ENCODE results near the gene ACTR10.

ACTR10 gene

DNA sequence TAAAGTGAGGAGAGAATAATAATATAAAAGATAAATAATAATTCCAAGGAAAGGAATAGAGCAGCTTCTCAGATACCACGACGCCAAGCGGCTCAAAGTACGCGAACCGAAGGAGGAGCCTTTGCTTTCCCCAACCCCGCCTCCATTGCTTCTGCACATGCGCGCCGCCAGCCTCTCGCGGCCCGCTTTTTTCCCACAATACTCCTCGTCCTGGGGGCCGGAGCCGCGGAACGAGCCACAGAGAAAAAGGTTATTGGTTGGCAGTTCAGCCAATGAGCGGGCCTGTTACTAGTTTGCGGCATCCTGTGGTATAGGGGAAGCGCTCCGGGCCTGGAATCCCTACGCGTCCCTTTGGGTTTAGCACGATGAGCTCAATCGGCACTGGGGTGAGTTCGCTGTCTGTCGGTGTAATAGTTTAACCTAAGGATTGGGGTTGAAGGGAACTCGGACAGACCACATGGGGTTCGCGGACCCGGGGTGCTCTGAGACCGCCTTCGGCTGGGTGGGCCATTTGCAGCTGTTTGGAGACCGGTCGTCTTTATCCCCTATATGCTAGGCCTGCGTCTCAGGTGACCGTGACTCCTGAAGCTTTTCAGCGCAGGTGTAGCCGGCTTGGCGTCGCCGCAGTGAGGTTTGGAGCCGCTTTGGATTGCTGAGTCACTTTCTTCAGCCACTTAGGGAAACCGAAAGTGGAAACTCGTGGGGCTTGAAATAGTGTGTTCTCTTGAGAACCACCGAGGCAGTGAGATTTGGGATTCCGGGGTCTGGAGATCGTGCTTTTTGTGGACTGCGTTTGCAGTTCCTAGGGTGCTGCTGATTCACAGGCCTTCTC lies 44.8 kb downstream of the ACTR10 start, which contains the start of gene PSMA3 (continued):
- TF ChIP-seq REST (tag by site-specific recombination; IDR thresholded peaks at IDR 0.05) = no peak
- TF ChIP-seq ZNF76 (tag by site-specific recombination; IDR thresholded peaks at IDR 0.05; ENCODE audit: borderline replicate concordance, low read depth) = peak; percentile 84
- peak; percentile 77 for TF ChIP-seq PRDM1 (tag by site-specific recombination; IDR thresholded peaks at IDR 0.05)
- TF ChIP-seq CTCF (tag by site-specific recombination; IDR thresholded peaks at IDR 0.05) = no peak
- peak; percentile 64; the same call in 1 of the 2 replicates for TF ChIP-seq ZBTB17 (tag by site-specific recombination; IDR thresholded peaks at IDR 0.05)
- no peak for TF ChIP-seq ZNF138 (tag by site-specific recombination; IDR thresholded peaks at IDR 0.05; ENCODE audit: borderline replicate concordance)
- TF ChIP-seq MEIS1 (CRISPR knock-in tag; IDR thresholded peaks at IDR 0.05; ENCODE audit: borderline replicate concordance) = no peak
- no peak for TF ChIP-seq ZNF132 (tag by site-specific recombination; IDR thresholded peaks at IDR 0.05; ENCODE audit: borderline replicate concordance)
- peak; percentile 69 for TF ChIP-seq SP2 (tag by site-specific recombination; IDR thresholded peaks at IDR 0.05)
- 0 out of 2 replicates have a peak, but pooled peaks have one; percentile 18 for TF ChIP-seq SP7 (tag by site-specific recombination; IDR thresholded peaks at IDR 0.05)
- TF ChIP-seq IKZF3 (tag by site-specific recombination; IDR thresholded peaks at IDR 0.05) = peak; percentile 36; the same call in 1 of the 2 replicates
- TF ChIP-seq, protein P1, sequence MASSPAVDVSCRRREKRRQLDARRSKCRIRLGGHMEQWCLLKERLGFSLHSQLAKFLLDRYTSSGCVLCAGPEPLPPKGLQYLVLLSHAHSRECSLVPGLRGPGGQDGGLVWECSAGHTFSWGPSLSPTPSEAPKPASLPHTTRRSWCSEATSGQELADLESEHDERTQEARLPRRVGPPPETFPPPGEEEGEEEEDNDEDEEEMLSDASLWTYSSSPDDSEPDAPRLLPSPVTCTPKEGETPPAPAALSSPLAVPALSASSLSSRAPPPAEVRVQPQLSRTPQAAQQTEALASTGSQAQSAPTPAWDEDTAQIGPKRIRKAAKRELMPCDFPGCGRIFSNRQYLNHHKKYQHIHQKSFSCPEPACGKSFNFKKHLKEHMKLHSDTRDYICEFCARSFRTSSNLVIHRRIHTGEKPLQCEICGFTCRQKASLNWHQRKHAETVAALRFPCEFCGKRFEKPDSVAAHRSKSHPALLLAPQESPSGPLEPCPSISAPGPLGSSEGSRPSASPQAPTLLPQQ (tag by site-specific recombination; IDR thresholded peaks at IDR 0.05) = 0 out of 2 replicates have a peak, but pooled peaks have one; percentile 21
- TF ChIP-seq ZFP37 (tag by site-specific recombination; IDR thresholded peaks at IDR 0.05) = no peak
- TF ChIP-seq ZNF707 (tag by site-specific recombination; IDR thresholded peaks at IDR 0.05) = no peak
- TF ChIP-seq ZBTB48 (tag by site-specific recombination; IDR thresholded peaks at IDR 0.05) = peak; percentile 41; the same call in 1 of the 2 replicates
- TF ChIP-seq, protein P2, sequence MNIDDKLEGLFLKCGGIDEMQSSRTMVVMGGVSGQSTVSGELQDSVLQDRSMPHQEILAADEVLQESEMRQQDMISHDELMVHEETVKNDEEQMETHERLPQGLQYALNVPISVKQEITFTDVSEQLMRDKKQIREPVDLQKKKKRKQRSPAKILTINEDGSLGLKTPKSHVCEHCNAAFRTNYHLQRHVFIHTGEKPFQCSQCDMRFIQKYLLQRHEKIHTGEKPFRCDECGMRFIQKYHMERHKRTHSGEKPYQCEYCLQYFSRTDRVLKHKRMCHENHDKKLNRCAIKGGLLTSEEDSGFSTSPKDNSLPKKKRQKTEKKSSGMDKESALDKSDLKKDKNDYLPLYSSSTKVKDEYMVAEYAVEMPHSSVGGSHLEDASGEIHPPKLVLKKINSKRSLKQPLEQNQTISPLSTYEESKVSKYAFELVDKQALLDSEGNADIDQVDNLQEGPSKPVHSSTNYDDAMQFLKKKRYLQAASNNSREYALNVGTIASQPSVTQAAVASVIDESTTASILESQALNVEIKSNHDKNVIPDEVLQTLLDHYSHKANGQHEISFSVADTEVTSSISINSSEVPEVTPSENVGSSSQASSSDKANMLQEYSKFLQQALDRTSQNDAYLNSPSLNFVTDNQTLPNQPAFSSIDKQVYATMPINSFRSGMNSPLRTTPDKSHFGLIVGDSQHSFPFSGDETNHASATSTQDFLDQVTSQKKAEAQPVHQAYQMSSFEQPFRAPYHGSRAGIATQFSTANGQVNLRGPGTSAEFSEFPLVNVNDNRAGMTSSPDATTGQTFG (tag by site-specific recombination; IDR thresholded peaks at IDR 0.05; ENCODE audit: borderline replicate concordance) = no peak
- no peak for TF ChIP-seq ZNF777 (tag by site-specific recombination; IDR thresholded peaks at IDR 0.05; ENCODE audit: borderline replicate concordance)
- TF ChIP-seq ZNF624 (tag by site-specific recombination; IDR thresholded peaks at IDR 0.05) = no peak
- TF ChIP-seq ZNF544 (tag by site-specific recombination; IDR thresholded peaks at IDR 0.05) = no peak
- no peak for TF ChIP-seq ZNF175 (tag by site-specific recombination; IDR thresholded peaks at IDR 0.05)
- no peak for TF ChIP-seq ZNF48 (tag by site-specific recombination; IDR thresholded peaks at IDR 0.05)
- TF ChIP-seq OVOL3 (tag by site-specific recombination; IDR thresholded peaks at IDR 0.05) = no peak
- no peak for TF ChIP-seq ZNF585B (tag by site-specific recombination; IDR thresholded peaks at IDR 0.05)
- no peak for TF ChIP-seq ZNF473 (tag by site-specific recombination; IDR thresholded peaks at IDR 0.05)
- no peak for TF ChIP-seq ZNF184 (tag by site-specific recombination; IDR thresholded peaks at IDR 0.05)
- no peak for TF ChIP-seq BCL11B (tag by site-specific recombination; IDR thresholded peaks at IDR 0.05; ENCODE audit: low read depth)
- peak; percentile 95 for TF ChIP-seq MZF1 (tag by site-specific recombination; IDR thresholded peaks at IDR 0.05; ENCODE audit: borderline replicate concordance)
- TF ChIP-seq, protein P3, sequence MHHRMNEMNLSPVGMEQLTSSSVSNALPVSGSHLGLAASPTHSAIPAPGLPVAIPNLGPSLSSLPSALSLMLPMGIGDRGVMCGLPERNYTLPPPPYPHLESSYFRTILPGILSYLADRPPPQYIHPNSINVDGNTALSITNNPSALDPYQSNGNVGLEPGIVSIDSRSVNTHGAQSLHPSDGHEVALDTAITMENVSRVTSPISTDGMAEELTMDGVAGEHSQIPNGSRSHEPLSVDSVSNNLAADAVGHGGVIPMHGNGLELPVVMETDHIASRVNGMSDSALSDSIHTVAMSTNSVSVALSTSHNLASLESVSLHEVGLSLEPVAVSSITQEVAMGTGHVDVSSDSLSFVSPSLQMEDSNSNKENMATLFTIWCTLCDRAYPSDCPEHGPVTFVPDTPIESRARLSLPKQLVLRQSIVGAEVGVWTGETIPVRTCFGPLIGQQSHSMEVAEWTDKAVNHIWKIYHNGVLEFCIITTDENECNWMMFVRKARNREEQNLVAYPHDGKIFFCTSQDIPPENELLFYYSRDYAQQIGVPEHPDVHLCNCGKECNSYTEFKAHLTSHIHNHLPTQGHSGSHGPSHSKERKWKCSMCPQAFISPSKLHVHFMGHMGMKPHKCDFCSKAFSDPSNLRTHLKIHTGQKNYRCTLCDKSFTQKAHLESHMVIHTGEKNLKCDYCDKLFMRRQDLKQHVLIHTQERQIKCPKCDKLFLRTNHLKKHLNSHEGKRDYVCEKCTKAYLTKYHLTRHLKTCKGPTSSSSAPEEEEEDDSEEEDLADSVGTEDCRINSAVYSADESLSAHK (tag by site-specific recombination; IDR thresholded peaks at IDR 0.05) = no peak
- TF ChIP-seq GFI1B (tag by site-specific recombination; IDR thresholded peaks at IDR 0.05) = no peak
